Mesenteric fat pad (tissue), 1 donor: Measurements from ENCODE around the gene APCDD1L. TPM values are rescaled to one million over a fixed set of nuclear protein-coding genes. Genes with fewer than 3 reads are reported as not detected.

Experiments used
- DNase-seq: peaks from one replicate; pipeline ENCODE4 v3.0.0-alpha.2; 2020; ENCODE audit warnings: low spot score
- long read RNA-seq: library from polyadenylated mRNA; unstranded; transcript quantifications from one replicate; pipeline ENCODE4 v2.0.0, GENCODE V29; 2020
- total RNA-seq: library from RNA; stranded (reverse); fragmentation: NEBNext Ultra II Directional; extraction: Animal tissue kit (Norgen Biotek cat#: 25700); gene quantifications from one replicate; pipeline ENCODE4 v1.2.1, GENCODE V29; 2021
- donor health status: DM: yes; HTN: yes; CAD: no.

APCDD1L gene
- total RNA-seq = not detected
- long read RNA-seq = 0 reads

- DNase-seq = peak; percentile 88
Observed at GRCh38 chr20:58515233-58516212, at the start of gene APCDD1L. Gene APCDD1L (minus strand): TSS chr20:58515399. CDS start chr20:58514707, 692 bp downstream.

- DNase-seq = no peak
Observed at GRCh38 chr20:58559368-58559729, 44.1 kb upstream of the APCDD1L start.

GRCh38 chr20:58558486-58559367, 43.5 kb upstream of the APCDD1L start:
- no peak for DNase-seq

- no peak for DNase-seq
Observed at GRCh38 chr20:58557733-58558342, 42.6 kb upstream of the APCDD1L start.

- no peak for DNase-seq
Observed at GRCh38 chr20:58556961-58557360, 41.8 kb upstream of the APCDD1L start.

- DNase-seq = no peak
Observed at GRCh38 chr20:58555078-58555765, 40.0 kb upstream of the APCDD1L start.

GRCh38 chr20:58554541-58554940, 39.3 kb upstream of the APCDD1L start:
- DNase-seq = no peak

GRCh38 chr20:58553841-58554240, 38.6 kb upstream of the APCDD1L start:
- no peak for DNase-seq

GRCh38 chr20:58553166-58553696, 38.0 kb upstream of the APCDD1L start:
- no peak for DNase-seq

- no peak for DNase-seq
Observed at GRCh38 chr20:58552366-58552934, 37.3 kb upstream of the APCDD1L start.

- no peak for DNase-seq
Observed at GRCh38 chr20:58551631-58552030, 36.4 kb upstream of the APCDD1L start.

- no peak for DNase-seq
Observed at GRCh38 chr20:58550275-58551059, 35.3 kb upstream of the APCDD1L start.

GRCh38 chr20:58549231-58550209, 34.3 kb upstream of the APCDD1L start:
- no peak for DNase-seq

GRCh38 chr20:58547623-58548475, 32.6 kb upstream of the APCDD1L start:
- no peak for DNase-seq

- no peak for DNase-seq
Observed at GRCh38 chr20:58546756-58547622, 31.8 kb upstream of the APCDD1L start.

- DNase-seq = no peak
Observed at GRCh38 chr20:58546416-58546711, 31.2 kb upstream of the APCDD1L start.
